ENCODE data around the gene MEGF11. TPM values are rescaled to one million over a fixed set of nuclear protein-coding genes. Genes with fewer than 3 reads are reported as not detected.

Gene MEGF11
- total RNA-seq, 1 experiment from 2014 or later = 0.09 TPM

- CTCF ChIA-PET = interaction anchor here (1.9 kb wide), 1 partner anchor 17 kb away, joined by 4 read pairs; no protein-coding TSS in a partner anchor
- TF ChIP-seq, protein P1, sequence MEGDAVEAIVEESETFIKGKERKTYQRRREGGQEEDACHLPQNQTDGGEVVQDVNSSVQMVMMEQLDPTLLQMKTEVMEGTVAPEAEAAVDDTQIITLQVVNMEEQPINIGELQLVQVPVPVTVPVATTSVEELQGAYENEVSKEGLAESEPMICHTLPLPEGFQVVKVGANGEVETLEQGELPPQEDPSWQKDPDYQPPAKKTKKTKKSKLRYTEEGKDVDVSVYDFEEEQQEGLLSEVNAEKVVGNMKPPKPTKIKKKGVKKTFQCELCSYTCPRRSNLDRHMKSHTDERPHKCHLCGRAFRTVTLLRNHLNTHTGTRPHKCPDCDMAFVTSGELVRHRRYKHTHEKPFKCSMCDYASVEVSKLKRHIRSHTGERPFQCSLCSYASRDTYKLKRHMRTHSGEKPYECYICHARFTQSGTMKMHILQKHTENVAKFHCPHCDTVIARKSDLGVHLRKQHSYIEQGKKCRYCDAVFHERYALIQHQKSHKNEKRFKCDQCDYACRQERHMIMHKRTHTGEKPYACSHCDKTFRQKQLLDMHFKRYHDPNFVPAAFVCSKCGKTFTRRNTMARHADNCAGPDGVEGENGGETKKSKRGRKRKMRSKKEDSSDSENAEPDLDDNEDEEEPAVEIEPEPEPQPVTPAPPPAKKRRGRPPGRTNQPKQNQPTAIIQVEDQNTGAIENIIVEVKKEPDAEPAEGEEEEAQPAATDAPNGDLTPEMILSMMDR (IDR thresholded peaks at IDR 0.05; ENCODE audit: unreplicated experiment) = no peak
- Mint-ChIP-seq H3K27ac (ENCODE audit: unreplicated experiment) (no peak overlapping the region), H3K27me3 (ENCODE audit: unreplicated experiment) (no peaks in the 10 kb centered on the region), H3K36me3 (ENCODE audit: insufficient read depth, unreplicated experiment) (no peaks in the 10 kb centered on the region), H3K4me3 (ENCODE audit: low read depth, unreplicated experiment) (no peak overlapping the region), H3K9me3 (ENCODE audit: low read depth, unreplicated experiment) (no peaks in the 10 kb centered on the region), H3K4me1 (ENCODE audit: low read depth, unreplicated experiment) (no peaks in the 10 kb centered on the region)
- intact Hi-C loops (cut with micrococcal nuclease; ENCODE audit: unreplicated experiment) = no loop called here
- BruUV-seq (replicated peaks) = no TSS peak
- DNase-seq = no peak
These were observed 330.3 kb downstream of the MEGF11 start for GRCh38 chr15:65923264-65923663.

DNA sequence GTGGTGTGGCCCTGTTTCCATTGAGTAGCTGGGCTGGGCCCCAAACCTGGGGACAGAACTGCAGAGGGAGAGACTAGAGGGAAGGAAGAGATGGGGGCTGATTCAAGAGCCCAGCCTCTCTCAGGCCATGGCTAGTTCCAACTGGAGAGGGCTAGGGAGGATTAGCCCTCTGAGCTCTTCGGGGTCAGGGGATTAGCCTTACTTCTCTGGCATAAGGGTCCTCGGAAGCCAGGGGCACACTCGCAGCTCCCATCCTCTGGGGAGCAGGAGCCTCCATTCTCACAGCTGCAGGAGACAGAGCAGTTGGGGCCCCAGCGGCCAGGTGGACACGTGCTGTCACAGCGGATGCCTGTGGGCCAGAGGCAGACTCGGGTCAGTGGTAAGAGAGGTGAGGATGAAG is 330.9 kb downstream of the MEGF11 start:
- Mint-ChIP-seq H3K36me3 (ENCODE audit: insufficient read depth, unreplicated experiment) (no peaks in the 10 kb centered on the region), H3K4me1 (ENCODE audit: low read depth, unreplicated experiment) (no peaks in the 10 kb centered on the region), H3K4me3 (ENCODE audit: low read depth, unreplicated experiment) (no peak overlapping the region), H3K27me3 (ENCODE audit: unreplicated experiment) (no peaks in the 10 kb centered on the region), H3K9me3 (ENCODE audit: low read depth, unreplicated experiment) (no peaks in the 10 kb centered on the region), H3K27ac (ENCODE audit: unreplicated experiment) (no peak overlapping the region)
- DNase-seq = no peak
- CTCF ChIA-PET = no interaction called here
- TF ChIP-seq, protein P1 (IDR thresholded peaks at IDR 0.05; ENCODE audit: unreplicated experiment) = no peak
- no TSS peak for BruUV-seq (replicated peaks)
- intact Hi-C loops (cut with micrococcal nuclease; ENCODE audit: unreplicated experiment) = no loop called here

DNA sequence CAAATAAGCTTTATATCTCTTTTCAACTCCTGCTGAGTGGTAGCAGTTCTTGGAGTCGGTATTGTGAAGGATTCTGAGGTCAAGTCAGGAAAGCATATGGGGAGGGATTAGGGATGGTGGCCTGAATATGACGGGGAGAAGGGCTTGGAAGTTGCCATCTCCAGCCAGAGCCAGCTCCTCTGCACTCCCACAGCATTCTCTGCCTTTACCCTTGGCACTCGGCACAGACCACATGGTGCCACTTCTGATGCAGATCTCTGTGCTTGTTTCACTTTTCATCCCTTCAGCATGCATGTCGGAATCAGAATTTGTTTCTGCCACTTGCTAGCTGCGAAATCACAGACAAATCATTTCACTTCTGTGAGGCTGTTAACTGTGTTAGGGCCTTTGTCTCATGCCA is 331.8 kb downstream of the MEGF11 start:
- CTCF ChIA-PET = no interaction called here
- no TSS peak for BruUV-seq (replicated peaks)

GRCh38 chr15:65920825-65921309 is 332.7 kb downstream of the MEGF11 start:
- Mint-ChIP-seq H3K27me3 (ENCODE audit: unreplicated experiment) (no peaks in the 10 kb centered on the region), H3K27ac (ENCODE audit: unreplicated experiment) (no peak overlapping the region), H3K9me3 (ENCODE audit: low read depth, unreplicated experiment) (no peaks in the 10 kb centered on the region), H3K4me3 (ENCODE audit: low read depth, unreplicated experiment) (no peak overlapping the region), H3K36me3 (ENCODE audit: insufficient read depth, unreplicated experiment) (no peaks in the 10 kb centered on the region), H3K4me1 (ENCODE audit: low read depth, unreplicated experiment) (peaks cover 8% of the 10 kb centered on the region)
- BruUV-seq (replicated peaks) = no TSS peak
- CTCF ChIA-PET = no interaction called here
- DNase-seq = no peak
- intact Hi-C loops (cut with micrococcal nuclease; ENCODE audit: unreplicated experiment) = no loop called here
- TF ChIP-seq, protein P1 (IDR thresholded peaks at IDR 0.05; ENCODE audit: unreplicated experiment) = no peak

More for the DNA sequence above, 331.8 kb downstream of the MEGF11 start:
- H3K4me3 Mint-ChIP-seq (ENCODE audit: low read depth, unreplicated experiment) = no peak overlapping the region
- no peak for DNase-seq
- TF ChIP-seq, protein P1 (IDR thresholded peaks at IDR 0.05; ENCODE audit: unreplicated experiment) = no peak
- no peaks in the 10 kb centered on the region for H3K27me3 Mint-ChIP-seq (ENCODE audit: unreplicated experiment)
- H3K27ac Mint-ChIP-seq (ENCODE audit: unreplicated experiment) = no peak overlapping the region
- no peaks in the 10 kb centered on the region for H3K9me3 Mint-ChIP-seq (ENCODE audit: low read depth, unreplicated experiment)
- H3K4me1 Mint-ChIP-seq (ENCODE audit: low read depth, unreplicated experiment) = peaks cover 3% of the 10 kb centered on the region
- intact Hi-C loops (cut with micrococcal nuclease; ENCODE audit: unreplicated experiment) = no loop called here
- H3K36me3 Mint-ChIP-seq (ENCODE audit: insufficient read depth, unreplicated experiment) = no peaks in the 10 kb centered on the region
